SW480 (cell line): ENCODE results near the gene OR4F3.
"Not testable (repeated sequence)": the region's sequence is repeated elsewhere in the genome, so short reads cannot be mapped to it uniquely, and the experiment has no call there.

Experiments used
- DNase-seq: peaks from one replicate; pipeline ENCODE4 v3.0.0-alpha.2; 2016; ENCODE audit warnings: low spot score

Gene OR4F3

GRCh38 chr5:181366968-181367367, at the start of gene OR4F3:
Gene OR4F3, plus strand, starts transcription at chr5:181367268.
- DNase-seq: not testable (repeated sequence)
